Keratinocyte (primary cell): ENCODE results near the gene RERG.

Source experiments
- CTCF ChIP-seq, 3 experiments: IDR thresholded peaks in 1 of 3; conservative IDR thresholded peaks in 1 of 3; optimal IDR thresholded peaks in 1 of 3; 2 replicates in 2 of 3; 3 replicates in 1 of 3; pipeline versions ENCODE3 to v1.5.1; 2011; ENCODE audit warnings: low read length in 3 of 3, mild to moderate bottlenecking in 3 of 3, moderate library complexity in 2 of 3, control low read depth in 1 of 3, inconsistent platforms in 1 of 3; ENCODE audit not compliant: insufficient read depth in 2 of 3; ENCODE audit errors: extremely low read depth in 1 of 3
- EZH2 ChIP-seq: IDR thresholded peaks from one replicate; pipeline ENCODE4 v1.6.1; 2012; ENCODE audit warnings: inconsistent platforms, mild to moderate bottlenecking, low read length, moderate library complexity

- no peak for TF ChIP-seq CTCF (optimal IDR thresholded peaks at IDR 0.05 in 1 of 3, IDR thresholded peaks at IDR 0.05 in 1 of 3, conservative IDR thresholded peaks at IDR 0.05 in 1 of 3; ENCODE audit: extremely low read depth in 1 of 3, insufficient read depth in 2 of 3, low read length in 3 of 3)
- TF ChIP-seq EZH2: no peak
Observed at GRCh38 chr12:15188127-15188526, 33.1 kb downstream of the RERG start.
